Smooth muscle cell (in vitro differentiated cells): ENCODE data around the gene RGMA. TPM values are rescaled to one million over a fixed set of nuclear protein-coding genes. Genes with fewer than 3 reads are reported as not detected.

Source experiments
- DNase-seq: peaks from one replicate; lab custom pipeline; 2025; ENCODE audit not compliant: unreplicated experiment; lab: John Stamatoyannopoulos, UW
- H2AFZ ChIP-seq: fragments of 200-600 bp; sonication (generic); 2 replicates; pipeline ENCODE4 v1.6.0; 2016; ENCODE audit warnings: antibody characterized with exemption, low read depth, mild to moderate bottlenecking
- H3F3A ChIP-seq: fragments of 200-600 bp; sonication (generic); 2 replicates; pipeline ENCODE4 v1.6.0; 2017; ENCODE audit warnings: antibody characterized with exemption, low read depth
- H3K27ac ChIP-seq: fragments of 200-600 bp; sonication (generic); 2 replicates; pipeline ENCODE4 v1.5.1; 2016; ENCODE audit warnings: low read depth, mild to moderate bottlenecking
- H3K27me3 ChIP-seq: fragments of 200-600 bp; sonication (generic); 2 replicates; pipeline ENCODE4 v1.6.1; 2016; ENCODE audit warnings: low read depth, mild to moderate bottlenecking
- H3K36me3 ChIP-seq: fragments of 200-600 bp; sonication (generic); 2 replicates; pipeline ENCODE4 v1.5.1; 2016; ENCODE audit warnings: low read depth
- H3K4me1 ChIP-seq: fragments of 200-600 bp; sonication (generic); 2 replicates; pipeline ENCODE4 v1.5.1; 2016; ENCODE audit warnings: low read depth
- H3K4me2 ChIP-seq: fragments of 200-600 bp; sonication (generic); 2 replicates; pipeline ENCODE4 v1.6.0; 2016; ENCODE audit warnings: mild to moderate bottlenecking
- H3K4me3 ChIP-seq: fragments of 200-600 bp; sonication (generic); 2 replicates; pipeline ENCODE4 v1.5.1; 2016; ENCODE audit warnings: mild to moderate bottlenecking
- H3K79me2 ChIP-seq: fragments of 200-600 bp; sonication (generic); 2 replicates; pipeline ENCODE4 v1.6.0; 2016; ENCODE audit warnings: low read depth, mild to moderate bottlenecking
- H3K9ac ChIP-seq: fragments of 200-600 bp; sonication (generic); 2 replicates; pipeline ENCODE4 v1.6.0; 2016; ENCODE audit warnings: low read depth
- H3K9me3 ChIP-seq: fragments of 200-600 bp; sonication (generic); replicated peaks from 2 replicates; pipeline ENCODE4 v1.5.1; 2016; ENCODE audit warnings: low read depth
- H4K20me1 ChIP-seq: fragments of 200-600 bp; sonication (generic); 2 replicates; pipeline ENCODE4 v1.6.0; 2016; ENCODE audit warnings: low read depth
- CTCF ChIP-seq: fragments of 200-600 bp; sonication (generic); IDR thresholded peaks from 2 replicates; pipeline ENCODE4 v1.5.1; 2017; ENCODE audit warnings: borderline replicate concordance, mild to moderate bottlenecking, antibody characterized with exemption; ENCODE audit not compliant: insufficient read depth, poor library complexity, severe bottlenecking
- WGBS: methylation state at CpG from one replicate; pipeline ENCODE4 v1.1.7; 2016; ENCODE audit warnings: low lambda C conversion rate; 5-methylcytosine and 5-hydroxymethylcytosine counted together
- polyA plus RNA-seq: library from polyadenylated mRNA; unstranded; fragments of >200 nt; fragmentation: Nextera tagmentation; extraction: Ambion mirVana; gene quantifications from 2 replicates; pipeline ENCODE4 v1.2.1, GENCODE V29; 2016
- total RNA-seq: library from RNA; depleted of rRNA; stranded (reverse); fragments of >200 nt; gene quantifications from 2 replicates; pipeline ENCODE4 v1.2.3, GENCODE V29; 2014

RGMA gene
- total and polyA plus RNA-seq, 2 experiments from 2014 or later: 0.04 to 0.35 TPM

GRCh38 chr15:93088200-93088980 lies 621 bp downstream of the RGMA start:
- no peak for DNase-seq
- peak overlapping the region; percentile 42 for H3K4me3 ChIP-seq
- no peak overlapping the region for H3K27ac ChIP-seq
- H4K20me1 ChIP-seq: no peaks in the 10 kb centered on the region
- no peak overlapping the region for H3K9ac ChIP-seq
- H3F3A ChIP-seq: no peaks in the 10 kb centered on the region
- H3K79me2 ChIP-seq: no peaks in the 10 kb centered on the region
- 2% methylated on average over 64 of the region's 85 CpGs for WGBS
- H2AFZ ChIP-seq: no peak overlapping the region
- peaks cover 96% of the 10 kb centered on the region for H3K27me3 ChIP-seq
- H3K4me2 ChIP-seq: peak overlapping the region; percentile 93
- no peak for TF ChIP-seq CTCF
- H3K36me3 ChIP-seq: no peaks in the 10 kb centered on the region
- H3K4me1 ChIP-seq: no peaks in the 10 kb centered on the region
- no peaks in the 10 kb centered on the region for H3K9me3 ChIP-seq

- no peaks in the 10 kb centered on the region for H3K4me1 ChIP-seq
- H3K9ac ChIP-seq: no peak overlapping the region
- 3% methylated on average over 14 of the region's 14 CpGs for WGBS
- peak overlapping the region; percentile 42 for H3K4me3 ChIP-seq
- no peak overlapping the region for H2AFZ ChIP-seq
- TF ChIP-seq CTCF: peak; percentile 87
- no peaks in the 10 kb centered on the region for H3K36me3 ChIP-seq
- H3K4me2 ChIP-seq: peak overlapping the region; percentile 93
- H3K9me3 ChIP-seq: no peaks in the 10 kb centered on the region
- DNase-seq: peak; percentile 15
- no peaks in the 10 kb centered on the region for H3F3A ChIP-seq
- H3K79me2 ChIP-seq: no peaks in the 10 kb centered on the region
- H3K27me3 ChIP-seq: peaks cover 95% of the 10 kb centered on the region
- no peak overlapping the region for H3K27ac ChIP-seq
- H4K20me1 ChIP-seq: no peaks in the 10 kb centered on the region
Measured at GRCh38 chr15:93087825-93088199, 1.2 kb downstream of the RGMA start.

GRCh38 chr15:93086791-93087190 lies 2.2 kb downstream of the RGMA start:
- H3K4me1 ChIP-seq: no peaks in the 10 kb centered on the region
- H2AFZ ChIP-seq: no peak overlapping the region
- H3K79me2 ChIP-seq: no peaks in the 10 kb centered on the region
- no peaks in the 10 kb centered on the region for H3K9me3 ChIP-seq
- no peaks in the 10 kb centered on the region for H4K20me1 ChIP-seq
- H3K9ac ChIP-seq: no peak overlapping the region
- no peaks in the 10 kb centered on the region for H3K36me3 ChIP-seq
- no peak overlapping the region for H3K27ac ChIP-seq
- H3K27me3 ChIP-seq: peaks cover 95% of the 10 kb centered on the region
- H3K4me2 ChIP-seq: no peak overlapping the region
- 79% methylated on average over 2 of the region's 2 CpGs for WGBS
- no peak for TF ChIP-seq CTCF
- H3F3A ChIP-seq: no peaks in the 10 kb centered on the region
- no peak for DNase-seq
- H3K4me3 ChIP-seq: no peak overlapping the region

- H3K4me2 ChIP-seq: no peak overlapping the region
- H3K4me1 ChIP-seq: peaks cover 3% of the 10 kb centered on the region
- no peak overlapping the region for H2AFZ ChIP-seq
- no peaks in the 10 kb centered on the region for H3F3A ChIP-seq
- no peak overlapping the region for H3K9ac ChIP-seq
- TF ChIP-seq CTCF: no peak
- DNase-seq: no peak
- no peaks in the 10 kb centered on the region for H4K20me1 ChIP-seq
- 81% methylated on average over 1 of the region's 1 CpG for WGBS
- no peak overlapping the region for H3K27ac ChIP-seq
- H3K27me3 ChIP-seq: peaks cover 95% of the 10 kb centered on the region
- no peaks in the 10 kb centered on the region for H3K36me3 ChIP-seq
- no peaks in the 10 kb centered on the region for H3K9me3 ChIP-seq
- H3K4me3 ChIP-seq: no peak overlapping the region
- no peaks in the 10 kb centered on the region for H3K79me2 ChIP-seq
Measured at GRCh38 chr15:93085692-93086091, 3.3 kb downstream of the RGMA start.
